Activated naive CD4-positive, alpha-beta T cell (primary cell): ENCODE results near the gene ARID4B.
"Not testable (repeated sequence)": the region's sequence is repeated elsewhere in the genome, so short reads cannot be mapped to it uniquely, and the experiment has no call there.

ENCODE experiments used
- DNase-seq, 4 experiments: peaks; one replicate each; lab custom pipeline; 2025; lab: John Stamatoyannopoulos, UW

ARID4B gene

DNA sequence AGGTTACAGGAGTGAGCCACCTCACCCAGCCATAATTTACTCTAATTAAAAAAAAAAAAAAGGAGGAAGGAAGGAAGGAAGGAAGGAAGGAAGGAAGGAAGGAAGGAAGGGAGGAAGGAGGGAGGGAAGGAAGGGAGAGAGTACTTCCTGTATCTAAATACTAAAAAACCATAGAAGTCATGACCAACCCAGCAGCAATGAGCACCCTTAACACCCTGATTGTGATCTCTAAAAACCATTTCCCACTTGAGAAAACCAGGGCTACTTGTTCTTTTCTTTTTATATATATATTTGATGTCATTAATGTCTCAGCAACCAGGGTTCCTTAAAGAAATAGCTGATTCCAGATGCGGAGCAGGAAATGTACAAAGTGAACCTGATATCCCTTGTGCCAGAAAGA lies 31.2 kb downstream of the ARID4B start:
- DNase-seq = no peak

DNA sequence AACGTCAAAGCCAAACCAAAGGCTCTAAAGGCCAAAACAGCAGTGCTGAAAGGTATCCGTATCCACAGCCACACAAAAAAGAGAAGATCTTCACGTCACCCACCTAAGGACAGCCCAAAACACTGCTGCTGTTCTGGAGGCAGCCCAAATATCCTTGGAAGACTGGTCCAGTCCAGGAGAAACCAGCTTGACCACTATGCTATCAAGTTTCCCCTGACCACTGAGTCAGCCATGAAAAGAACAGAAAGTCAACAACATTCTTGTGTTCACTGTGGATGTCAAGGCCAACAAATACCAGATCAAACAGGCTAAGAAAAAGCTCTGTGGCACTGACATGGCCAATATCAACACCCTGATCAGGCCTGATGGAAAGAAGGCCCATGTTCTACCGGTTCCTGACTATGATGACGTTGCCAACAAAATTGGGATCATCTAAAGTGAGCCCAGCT lies 32.1 kb downstream of the ARID4B start:
- DNase-seq = no peak

DNA sequence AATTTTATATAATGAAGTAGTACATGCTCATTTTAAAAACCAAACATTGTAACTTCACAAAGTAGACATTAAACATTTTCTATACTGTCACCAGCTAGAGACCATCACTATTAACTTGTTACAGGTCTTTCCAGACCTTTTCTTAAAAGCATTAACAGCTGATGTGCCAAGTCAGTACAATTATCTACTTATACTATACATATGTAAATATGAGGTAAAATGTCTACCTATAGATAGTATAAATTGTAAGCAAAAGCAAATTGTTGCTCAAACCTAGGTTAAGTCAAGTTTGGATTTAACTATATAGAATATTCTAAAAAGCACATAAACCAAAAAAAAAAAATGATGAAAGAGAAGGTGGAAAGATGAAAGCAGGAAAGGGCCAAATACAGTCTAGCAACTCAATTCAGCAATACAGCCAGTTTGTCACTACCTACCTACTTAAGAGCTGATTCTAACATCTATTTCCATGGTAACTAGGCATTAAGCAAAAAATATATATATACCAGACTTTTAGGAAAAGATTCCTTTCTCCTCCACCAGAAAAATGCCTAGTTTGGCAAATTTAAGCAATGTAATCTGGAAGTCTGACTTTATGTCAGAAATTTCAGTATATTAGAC lies 34.5 kb downstream of the ARID4B start:
- no peak for DNase-seq

DNA sequence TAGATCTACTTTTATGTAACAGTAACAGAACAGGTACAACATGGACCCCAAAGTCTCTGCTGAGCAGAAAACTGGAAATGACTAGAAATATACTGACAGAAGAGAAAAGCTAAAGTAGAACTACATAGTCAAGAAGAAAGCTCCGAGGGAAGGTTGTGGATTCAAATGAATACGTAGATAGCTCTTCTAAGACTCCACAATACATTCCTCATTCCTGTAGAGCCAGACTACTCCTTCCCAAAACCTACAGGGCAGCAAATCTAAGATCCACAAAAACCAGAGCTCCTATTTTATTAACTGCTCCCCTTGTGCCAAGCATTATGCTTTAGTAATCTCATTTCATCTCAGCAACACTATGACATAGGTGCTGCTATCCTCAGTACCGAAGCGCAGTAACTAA lies 35.2 kb downstream of the ARID4B start:
- no peak for DNase-seq

DNA sequence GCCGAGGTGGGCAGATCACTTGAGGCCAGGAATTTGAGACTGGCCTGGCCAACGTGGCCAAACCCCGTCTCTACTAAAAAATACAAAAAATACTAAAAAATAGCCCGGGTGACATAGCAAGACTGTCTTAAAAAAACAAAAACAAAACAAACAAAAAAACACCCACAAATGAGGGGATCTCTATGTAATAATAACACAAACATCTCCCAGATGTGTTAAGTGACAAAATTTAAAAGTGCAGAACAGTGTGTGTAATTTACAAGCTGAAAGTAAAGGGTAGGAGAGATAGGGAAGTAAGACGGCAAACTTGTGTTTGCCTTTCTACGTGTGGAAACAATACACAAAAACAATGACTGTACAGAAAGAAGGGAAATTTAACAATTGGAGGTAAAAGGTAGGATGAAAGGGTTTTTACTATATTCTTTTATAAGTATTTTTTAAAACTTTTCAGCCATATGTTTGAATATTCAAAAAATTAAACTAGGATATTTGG lies 36.3 kb downstream of the ARID4B start:
- no peak for DNase-seq

DNA sequence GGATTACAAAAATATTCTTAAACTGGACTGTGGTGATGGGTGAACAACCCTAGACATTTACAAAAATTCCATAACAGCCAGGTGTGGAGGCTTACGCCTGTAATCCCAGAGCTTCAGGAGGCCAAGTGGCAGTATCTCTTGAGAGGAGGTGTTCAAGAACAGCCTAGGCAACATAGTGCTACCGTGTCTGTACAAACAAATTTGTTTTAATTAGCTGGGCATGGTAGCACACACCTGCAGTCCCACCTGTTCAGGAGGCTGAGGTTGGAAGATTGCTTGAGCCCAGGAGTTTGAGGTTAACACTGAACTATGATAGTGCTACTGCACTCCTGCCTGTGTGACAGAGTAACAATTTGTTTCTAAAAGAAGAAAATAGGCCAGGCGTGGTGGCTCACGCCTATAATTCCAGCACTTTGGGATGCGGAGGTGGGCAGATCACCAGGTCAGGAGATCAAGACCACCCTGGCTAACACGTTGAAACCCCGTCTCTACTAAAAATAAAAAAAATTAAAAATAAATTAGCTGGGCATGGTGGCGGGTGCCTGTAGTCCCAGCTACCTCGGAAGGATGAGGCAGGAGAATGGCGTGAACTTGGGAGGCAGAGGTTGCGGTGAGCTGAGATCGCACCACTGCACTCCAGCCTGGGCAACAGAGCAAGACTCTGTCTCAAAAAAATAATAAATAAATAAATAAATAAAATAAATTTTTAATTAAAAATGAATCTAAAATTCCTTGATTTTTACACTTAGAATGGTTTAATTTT lies 37.1 kb downstream of the ARID4B start:
- DNase-seq = no peak

DNA sequence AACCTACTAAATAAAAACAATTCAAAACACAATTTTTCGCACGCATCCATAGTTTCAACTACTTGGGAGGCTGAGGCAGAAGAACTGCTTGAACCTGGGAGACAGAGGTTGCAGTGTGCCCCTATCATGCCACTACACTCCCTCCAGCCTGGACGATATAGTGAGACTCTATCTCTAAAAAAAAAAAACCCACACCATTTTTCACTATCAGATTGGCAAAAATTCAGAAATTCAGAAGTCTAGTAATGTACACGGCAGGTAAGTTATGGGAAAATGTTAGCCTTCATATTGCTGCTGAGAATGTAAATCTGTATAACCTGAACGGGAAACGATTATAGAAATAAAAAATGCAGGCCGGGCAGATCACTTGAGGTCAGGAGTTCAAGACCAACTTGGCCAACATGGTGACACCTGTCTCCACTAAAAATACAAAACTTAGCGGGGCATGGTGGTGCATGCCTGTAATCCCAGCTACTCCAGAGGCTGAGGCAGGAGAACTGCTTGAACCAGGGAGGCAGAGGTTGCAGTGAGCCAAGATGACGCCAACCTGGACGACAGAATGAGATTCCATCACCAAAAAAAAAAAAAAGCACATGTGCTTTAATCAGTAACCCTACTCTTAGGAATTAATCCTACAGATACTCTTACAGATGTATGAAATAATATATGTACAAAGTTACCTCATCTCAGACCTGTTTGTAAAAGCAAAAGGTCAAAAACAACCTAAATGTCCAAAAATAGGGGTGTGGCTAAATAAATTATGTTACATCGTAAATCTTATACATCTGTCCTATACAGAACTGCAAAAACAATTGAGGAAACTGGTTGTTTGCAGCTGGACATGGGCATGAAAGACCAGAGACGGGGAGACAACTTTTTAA lies 37.9 kb downstream of the ARID4B start:
- no peak for DNase-seq

DNA sequence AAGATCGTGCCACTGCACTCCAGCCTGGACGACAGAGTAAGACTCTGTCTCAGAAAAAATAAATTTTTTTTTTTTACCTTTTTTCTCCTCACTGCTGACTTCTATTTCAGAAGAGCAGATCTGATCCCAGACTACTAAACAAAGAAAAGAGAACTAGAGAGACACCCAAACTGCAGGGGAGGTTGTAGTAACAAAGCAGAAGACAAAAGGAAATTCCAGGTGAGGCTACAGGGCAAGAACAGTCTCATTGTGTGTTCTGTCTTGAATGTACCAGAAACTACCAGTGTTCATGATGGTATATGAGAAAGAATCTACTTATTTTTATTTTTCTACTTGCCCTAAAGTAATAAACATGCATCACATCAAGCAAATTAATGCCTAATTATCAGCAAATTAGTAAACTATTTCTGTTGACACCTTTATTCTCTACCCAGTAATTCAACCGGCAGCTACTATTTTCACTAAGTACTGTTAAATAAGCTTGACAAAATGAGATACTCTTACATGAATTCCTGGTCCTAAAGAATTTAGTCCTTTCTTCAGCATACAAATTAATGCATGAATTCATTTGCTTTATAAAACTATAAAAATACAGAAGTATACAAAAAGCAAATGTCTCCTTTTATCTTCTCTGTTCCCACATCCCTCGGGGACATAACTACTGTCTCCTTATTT lies 40.6 kb downstream of the ARID4B start:
- no peak for DNase-seq

DNA sequence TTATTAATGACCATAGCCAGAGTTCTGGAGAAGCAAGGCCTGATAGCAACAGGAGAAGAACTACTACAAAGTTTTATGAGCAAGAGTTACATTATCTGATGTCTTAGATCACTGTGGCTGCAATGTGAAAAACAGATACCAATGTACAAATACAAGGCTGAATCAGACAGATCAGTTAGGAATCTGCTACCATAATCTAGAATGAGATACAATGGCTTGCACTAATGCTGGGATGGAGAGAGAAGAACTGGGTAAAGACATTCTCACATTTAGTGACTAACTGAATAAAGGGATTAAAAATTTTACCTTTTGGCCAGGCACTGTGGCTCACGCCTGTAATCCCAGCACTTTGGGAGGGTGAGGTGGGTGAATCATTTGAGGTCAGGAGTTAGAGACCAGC lies 41.3 kb downstream of the ARID4B start:
- DNase-seq = no peak

DNA sequence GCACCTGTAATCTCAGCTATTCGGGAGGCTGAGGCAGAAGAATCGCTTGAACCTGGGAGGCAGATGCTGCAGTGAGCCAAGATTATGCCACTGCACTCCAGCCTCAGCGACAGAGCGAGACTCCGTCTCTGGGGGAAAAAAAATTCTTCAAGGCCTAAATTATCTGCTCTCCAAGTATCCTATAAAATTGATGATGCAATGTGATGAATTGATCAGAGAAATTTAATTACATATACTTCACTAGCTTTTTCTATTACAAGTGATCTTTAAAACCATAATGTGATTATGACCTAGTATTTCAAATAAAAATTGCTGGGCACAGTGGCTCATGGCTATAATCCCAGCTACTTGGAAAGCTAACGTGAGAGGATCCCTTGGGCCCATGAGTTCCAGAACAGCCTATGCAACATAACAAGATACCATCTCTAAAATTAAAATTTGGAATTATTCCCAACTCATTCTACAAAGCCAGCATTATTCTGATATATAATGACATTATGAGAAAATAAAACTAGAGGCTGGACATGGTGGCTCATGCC lies 43.7 kb downstream of the ARID4B start:
- DNase-seq = no peak

DNA sequence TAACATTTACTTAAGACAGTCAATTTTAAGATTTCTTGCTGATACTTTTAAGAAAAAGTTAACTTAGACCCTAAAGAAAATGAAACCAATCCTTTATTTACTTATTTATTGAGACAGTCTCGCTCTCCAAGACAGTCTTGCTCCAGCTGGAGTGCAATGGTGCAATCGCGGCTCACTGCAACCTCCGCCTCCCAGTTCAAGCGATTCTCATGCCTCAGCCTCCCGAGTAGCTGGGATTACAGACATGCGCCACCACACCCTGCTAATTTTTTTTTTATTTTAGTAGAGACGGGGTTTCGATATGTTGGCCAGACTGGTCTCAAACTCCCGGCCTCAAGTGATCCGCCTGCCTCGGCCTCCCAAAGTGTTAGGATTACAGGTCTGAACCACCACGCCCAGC lies 44.3 kb downstream of the ARID4B start:
- not testable (repeated sequence) for DNase-seq

DNA sequence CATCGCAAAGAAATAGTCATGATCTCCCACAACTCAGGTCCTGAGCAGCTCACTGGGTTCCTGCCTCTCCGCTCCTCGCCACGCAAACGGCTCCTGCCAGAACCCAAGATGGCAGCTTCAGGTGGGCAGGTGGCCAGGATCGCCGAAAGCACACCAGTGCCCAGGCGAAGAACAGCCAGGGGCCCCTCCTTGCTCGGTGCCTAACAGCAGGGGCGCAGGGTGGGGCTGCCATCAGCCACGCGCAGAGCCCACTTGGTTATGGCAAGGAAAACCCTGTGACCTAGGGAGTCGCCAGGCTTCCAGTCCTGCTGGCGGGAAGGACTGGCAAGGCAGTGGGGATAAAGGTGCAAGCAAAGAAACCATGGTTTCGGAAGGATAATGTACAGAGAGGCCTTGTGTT lies 47.5 kb downstream of the ARID4B start:
- DNase-seq = no peak

DNA sequence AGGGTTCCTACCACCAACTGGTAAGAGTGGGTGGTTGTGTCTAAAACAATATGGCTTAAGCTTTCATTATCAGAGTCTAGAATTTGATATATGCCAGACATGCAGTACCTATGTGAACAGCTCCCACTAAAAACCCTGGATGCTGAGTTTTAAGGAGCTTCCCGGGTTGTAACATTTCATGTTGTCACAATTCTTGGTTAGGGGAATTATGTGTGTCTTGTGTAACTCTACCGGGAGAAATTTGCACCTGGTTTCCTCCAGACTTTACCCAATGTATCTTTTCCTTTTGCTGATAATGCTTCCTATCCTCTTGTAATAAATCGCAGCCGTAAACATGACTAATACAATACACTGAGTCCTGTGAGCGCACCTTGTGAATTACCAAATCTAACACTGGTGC lies 48.3 kb downstream of the ARID4B start:
- no peak for DNase-seq

DNA sequence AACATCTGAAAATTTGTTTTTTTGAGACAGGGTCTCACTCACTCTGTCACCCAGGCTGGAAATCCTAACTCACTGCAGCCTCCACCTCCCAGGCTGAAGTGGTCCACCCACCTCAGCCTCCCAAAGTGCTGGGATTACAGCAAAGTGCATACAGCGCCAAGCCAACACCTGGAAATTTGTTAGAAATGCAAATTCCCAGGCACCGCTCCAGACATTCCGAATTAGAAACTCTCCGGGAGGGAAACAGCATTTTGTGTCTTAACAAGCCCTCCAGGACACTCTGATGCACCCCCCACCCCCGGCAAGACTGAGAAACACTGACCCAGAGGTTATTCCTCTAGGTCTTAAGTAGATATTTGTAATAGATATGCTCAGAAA lies 49.1 kb downstream of the ARID4B start:
- DNase-seq = no peak

DNA sequence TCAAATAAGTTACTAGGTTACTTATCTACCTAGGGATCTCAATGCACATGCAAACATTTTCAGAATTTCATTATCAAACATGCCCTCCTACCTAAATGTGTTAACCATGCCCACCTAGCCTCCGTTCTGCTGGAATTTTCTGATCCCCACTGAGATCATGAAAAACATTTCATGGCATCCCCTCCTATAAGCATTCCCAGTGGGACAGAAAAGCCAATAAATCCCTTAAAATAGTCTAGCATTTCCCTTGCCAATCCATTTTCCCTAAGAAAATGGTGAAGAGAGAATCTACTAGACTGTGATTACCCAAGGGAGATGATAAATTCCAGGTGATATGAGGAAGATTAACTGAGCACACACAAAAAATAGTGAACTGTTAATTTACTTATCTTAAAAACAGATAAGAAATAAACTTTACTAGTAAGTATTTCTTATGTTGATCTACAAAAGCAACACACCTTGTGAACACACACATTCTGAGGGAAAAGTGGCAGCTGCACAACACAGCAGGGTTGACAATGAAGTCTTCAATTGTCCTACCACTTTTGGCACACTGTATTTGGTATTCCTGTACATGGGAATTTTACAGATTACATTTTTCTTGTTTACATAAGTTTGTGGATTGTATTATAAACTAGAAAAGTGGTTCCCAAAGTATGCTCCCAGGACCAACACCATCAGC lies 49.6 kb downstream of the ARID4B start:
- DNase-seq = no peak

DNA sequence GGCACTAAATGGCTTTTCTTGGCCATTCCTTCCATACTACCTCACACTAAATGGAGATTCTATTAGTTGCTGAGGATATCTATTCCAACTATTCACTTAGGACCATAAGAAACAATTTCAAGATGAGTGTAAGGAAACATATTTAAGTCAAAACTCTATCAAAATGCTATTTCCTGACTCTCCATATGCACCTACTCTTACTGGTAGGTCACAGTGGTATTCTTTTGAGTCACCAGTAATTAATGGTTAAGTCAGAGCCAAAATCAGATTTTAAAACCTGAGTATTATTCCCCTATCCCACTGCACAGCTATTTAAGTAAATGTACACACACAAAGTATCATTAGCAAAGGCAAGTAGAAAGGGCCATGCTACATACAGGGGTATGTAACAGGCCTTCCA lies 50.3 kb downstream of the ARID4B start:
- DNase-seq = no peak

DNA sequence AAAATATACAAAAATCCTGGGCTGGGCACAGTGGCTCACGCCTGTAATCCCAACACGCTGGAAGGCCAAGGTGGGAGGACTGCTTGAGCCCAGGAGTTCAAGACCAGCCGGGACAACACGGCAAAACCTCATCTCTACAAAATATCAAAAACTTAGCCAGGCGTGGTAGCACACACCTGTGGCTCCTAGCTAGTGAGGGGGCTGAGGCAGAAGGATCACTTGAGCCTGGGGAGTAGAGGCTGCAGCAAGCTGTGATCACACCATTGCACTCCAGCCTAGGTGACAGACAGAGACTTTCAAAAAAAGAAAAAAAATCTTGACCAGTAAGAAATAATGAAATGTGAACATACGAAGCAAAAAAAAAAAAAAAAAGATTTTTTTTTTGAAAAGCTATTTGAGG lies 52.1 kb downstream of the ARID4B start:
- DNase-seq = no peak

DNA sequence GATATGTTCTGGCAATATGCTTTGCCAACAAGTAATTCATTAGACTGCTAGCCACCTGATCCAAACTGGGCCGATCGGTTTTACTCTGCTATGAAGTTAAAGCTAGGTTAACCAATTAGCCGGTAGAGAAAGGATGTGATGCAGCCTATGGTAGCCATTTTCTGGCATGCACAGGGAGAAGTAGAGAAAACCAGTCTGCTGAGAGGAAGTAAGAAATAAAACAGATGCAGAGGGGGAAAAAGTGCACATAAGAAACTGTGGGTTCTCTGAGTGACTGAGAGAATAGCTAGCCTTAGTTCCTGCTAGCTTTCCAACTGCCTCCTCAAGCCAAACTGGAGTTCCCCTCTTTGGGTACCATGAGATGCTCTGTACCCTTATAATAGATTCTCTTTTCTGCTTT lies 52.8 kb downstream of the ARID4B start:
- no peak for DNase-seq

DNA sequence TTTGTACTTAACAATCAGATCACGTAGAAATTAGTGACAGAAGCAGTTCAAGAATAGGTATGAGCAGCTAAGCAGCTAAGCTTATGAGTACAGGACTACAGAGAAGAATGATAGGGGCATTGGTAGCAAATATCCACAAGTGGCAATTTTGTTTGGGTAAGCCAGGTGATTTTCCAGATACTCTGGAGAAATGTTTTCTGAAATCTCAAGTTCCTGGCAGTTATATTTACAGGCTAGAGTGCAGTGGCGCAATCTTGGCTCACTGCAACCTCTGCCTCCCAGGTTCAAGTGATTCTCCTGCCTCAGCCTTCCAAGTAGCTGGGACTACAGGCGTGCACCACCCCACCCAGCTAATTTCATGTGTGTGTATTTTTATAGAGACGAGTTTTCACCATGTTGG lies 55.1 kb downstream of the ARID4B start:
- no peak for DNase-seq

DNA sequence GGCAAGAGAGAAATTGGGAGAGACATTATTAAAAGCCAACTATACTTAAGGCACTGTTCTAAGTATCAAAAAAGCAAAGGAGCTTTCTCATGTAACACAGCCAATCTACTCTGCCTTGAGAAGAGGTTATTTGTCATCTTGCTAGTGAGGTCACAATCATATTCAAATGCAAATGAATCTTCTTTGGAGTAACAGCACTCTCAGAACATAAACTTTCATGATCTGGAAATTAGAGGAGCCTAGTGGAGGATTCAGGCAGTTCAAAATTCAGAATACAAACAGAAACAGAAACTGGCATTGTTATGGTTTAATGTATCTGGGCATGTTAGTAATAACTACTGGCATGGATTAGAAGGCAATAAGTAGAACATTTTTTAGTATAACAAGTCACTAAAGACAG lies 57.4 kb downstream of the ARID4B start:
- DNase-seq = no peak

DNA sequence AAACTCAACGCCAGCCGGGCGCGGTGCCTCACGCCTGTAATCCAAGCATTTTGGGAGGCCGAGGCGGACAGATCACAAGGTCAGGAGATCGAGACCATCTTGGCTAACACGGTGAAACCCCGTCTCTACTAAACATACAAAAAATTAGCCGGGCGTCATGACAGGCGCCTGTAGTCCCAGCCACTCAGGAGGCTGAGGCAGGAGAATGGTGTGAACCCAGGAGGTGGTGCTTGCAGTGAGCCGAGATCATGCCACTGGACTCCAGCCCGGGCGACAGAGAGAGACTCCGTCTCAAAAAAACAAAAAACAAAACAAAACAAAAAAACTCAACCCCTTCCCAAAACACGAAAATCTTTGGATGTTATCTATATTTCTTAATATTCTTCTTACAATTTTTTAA lies 58.0 kb downstream of the ARID4B start:
- DNase-seq = not testable (repeated sequence)
